Naive thymus-derived CD8-positive, alpha-beta T cell (primary cell): ENCODE data around the gene CD164L2. TPM values are rescaled to one million over a fixed set of nuclear protein-coding genes. Genes with fewer than 3 reads are reported as not detected.

Experiments
- ATAC-seq, 2 donors: fragments of 150-1000 bp; cut with Tn5 transposase in 1 of 2; sonication (Bioruptor Pico), chemical (Tn5 transposase) in 1 of 2; 1 replicate in 1 of 2; 2 replicates in 1 of 2; pipeline ENCODE4 v1.10.0; 2021; ENCODE audit warnings: mild to moderate bottlenecking in 2 of 2, moderate library complexity in 2 of 2
- POLR2A ChIA-PET: fragments of 350-600 bp; sonication (Branson Sonifier 250); formaldehyde crosslinking; loops from one replicate; lab custom pipeline; 2021; ENCODE audit warnings: antibody characterized with exemption; lab: Charles Lee
- DNase-seq, 10 donors: peaks; one replicate each; pipeline versions ENCODE4 v3.0.0 to v3.0.0-alpha.2; 2020 to 2022
- H3K27ac Mint-ChIP-seq, 10 donors: one replicate each; pipeline ENCODE4 v1.8.0; 2020 to 2022; ENCODE audit warnings: mild to moderate bottlenecking in 10 of 10, mixed read lengths in 10 of 10, moderate library complexity in 4 of 10, inconsistent platforms in 1 of 10
- H3K27me3 Mint-ChIP-seq, 5 donors: one replicate each; pipeline ENCODE4 v1.8.0; 2021 to 2022; ENCODE audit warnings: mixed read lengths in 5 of 5
- H3K36me3 Mint-ChIP-seq, 3 donors: one replicate each; pipeline ENCODE4 v1.8.0; 2020 to 2022; ENCODE audit warnings: mixed read lengths in 3 of 3, mild to moderate bottlenecking in 2 of 3, inconsistent platforms in 1 of 3
- H3K4me1 Mint-ChIP-seq, 4 donors: one replicate each; pipeline ENCODE4 v1.8.0; 2021 to 2022; ENCODE audit warnings: mixed read lengths in 4 of 4
- H3K4me3 Mint-ChIP-seq, 10 donors: one replicate each; pipeline ENCODE4 v1.8.0; 2020 to 2022; ENCODE audit warnings: mild to moderate bottlenecking in 10 of 10, mixed read lengths in 10 of 10, moderate library complexity in 6 of 10, inconsistent platforms in 1 of 10
- H3K9me3 Mint-ChIP-seq, 9 donors: one replicate each; pipeline ENCODE4 v1.8.0; 2020 to 2022; ENCODE audit warnings: mixed read lengths in 9 of 9, mild to moderate bottlenecking in 3 of 9, inconsistent platforms in 1 of 9, moderate library complexity in 1 of 9
- polyA plus RNA-seq, 3 donors: library from polyadenylated mRNA; unstranded; fragments of 300-500 nt; fragmentation: Illumina TruSeq; gene quantifications; one replicate each; pipeline ENCODE4 v1.2.3, GENCODE V29; 2021
- total RNA-seq, 8 experiments: library from RNA in 2 of 8; stranded (reverse) in 2 of 8; gene quantifications; one replicate each; pipeline ENCODE4 v1.2.3 and lab custom pipeline; 2021 to 2026

Gene CD164L2
- total and polyA plus RNA-seq, 5 experiments from 2014 or later: 0.17 TPM; not detected in 4

DNA sequence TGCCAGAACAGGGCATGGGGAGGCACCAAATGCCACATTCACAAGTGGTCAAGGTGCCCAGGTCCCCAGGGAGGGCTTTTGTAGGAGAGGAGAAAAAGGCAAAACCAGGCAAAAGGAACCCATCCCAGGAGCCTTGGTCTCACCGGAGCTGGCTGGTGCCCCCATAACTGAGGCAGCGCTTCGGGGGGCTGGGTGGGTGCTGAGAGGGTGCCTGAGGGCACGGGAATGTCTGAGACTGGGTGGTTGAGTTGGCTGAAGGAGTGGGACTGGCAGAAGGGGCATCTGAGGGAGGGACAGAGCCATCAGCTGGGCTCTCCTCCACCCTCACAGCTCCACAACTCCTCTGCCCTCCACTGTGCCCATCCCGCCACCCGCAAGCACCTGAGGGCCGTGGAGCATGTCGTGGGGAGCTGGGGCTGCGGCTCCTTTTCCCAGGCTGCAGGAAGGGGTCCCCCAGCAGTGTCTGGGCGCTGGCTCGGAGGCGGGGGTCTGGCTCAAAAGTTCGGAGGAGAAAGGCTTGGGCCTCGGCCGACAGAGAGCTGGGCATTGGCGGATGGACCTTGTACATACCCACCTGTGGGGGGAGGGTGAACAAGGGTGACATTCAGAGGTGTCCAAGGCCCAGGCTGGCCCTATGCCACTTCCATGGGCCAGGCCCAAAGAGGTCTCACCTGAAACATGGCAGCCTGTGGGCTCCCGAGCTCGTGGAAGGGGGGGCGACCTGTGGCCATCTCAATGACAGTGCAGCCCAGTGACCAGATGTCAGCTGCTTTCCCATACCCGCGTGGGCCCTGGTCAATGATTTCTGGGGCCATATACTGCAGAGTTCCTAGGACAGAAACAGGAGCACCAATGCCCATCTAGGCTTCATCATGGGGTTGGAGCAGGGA is 24.9 kb downstream of the CD164L2 start:
- Mint-ChIP-seq H3K4me1 (peaks cover 16 to 54% (median 50%) of the 10 kb centered on the region in 4 donors), H3K27me3 (no peaks in the 10 kb centered on the region), H3K4me3 (peak overlapping the region in 8 of 10 donors; percentile 74 to 86 (median 80)), H3K36me3 (no peaks in the 10 kb centered on the region), H3K9me3 (no peaks in the 10 kb centered on the region), H3K27ac (peak overlapping the region in 4 of 10 donors; percentile 79 to 95 (median 84))
- DNase-seq: no peak
- POLR2A ChIA-PET: interaction anchor here (0.6 to 9.7 kb wide), 8 partner anchors 7 to 224 kb away, joined by 3 to 142 read pairs (median 11); partner anchors contain the start of genes MAP3K6, SYTL1 and TMEM222
- no peak for ATAC-seq

DNA sequence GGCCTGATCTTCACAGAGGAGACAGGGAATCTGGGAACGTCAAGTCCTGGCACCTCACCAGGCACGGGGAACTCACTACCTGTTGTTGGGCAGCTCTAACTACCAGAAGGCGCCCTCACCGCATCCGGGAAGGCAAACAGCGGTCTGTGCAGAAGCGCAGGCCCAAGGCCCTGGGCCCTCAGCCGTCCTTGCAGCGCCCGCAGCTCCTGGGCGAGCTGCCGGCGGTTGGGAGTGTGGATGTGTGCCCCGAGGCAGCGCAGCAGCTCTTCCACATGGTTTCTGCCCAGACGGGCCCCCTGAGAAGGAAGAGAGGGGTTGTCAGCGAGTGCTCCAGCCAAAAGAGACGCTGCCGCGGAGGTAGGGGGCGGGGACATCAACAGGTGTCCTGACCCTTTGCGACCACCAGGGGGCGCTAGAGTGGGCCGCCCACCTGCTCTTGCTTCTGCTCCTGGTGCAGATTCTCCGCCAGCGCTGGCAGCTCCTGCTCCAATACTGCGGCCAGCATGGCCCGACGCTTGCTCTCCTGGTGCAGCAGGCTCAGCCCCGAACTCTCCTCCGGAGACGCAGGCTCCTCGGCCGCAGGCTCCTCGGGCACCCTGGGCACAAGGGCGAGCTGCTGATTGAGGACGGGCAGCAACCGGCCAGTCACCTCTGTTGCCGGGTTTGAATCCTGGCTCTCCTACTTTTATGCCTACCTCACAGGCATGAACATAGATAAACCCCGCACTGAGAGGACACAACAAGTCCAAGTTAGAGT is 25.7 kb downstream of the CD164L2 start:
- Mint-ChIP-seq H3K27ac (peak overlapping the region; percentile 53 to 95 (median 79)), H3K4me1 (peaks cover 16 to 52% (median 50%) of the 10 kb centered on the region in 4 donors), H3K27me3 (no peaks in the 10 kb centered on the region), H3K36me3 (peaks cover 0 to 4% (median 0%) of the 10 kb centered on the region in 3 donors), H3K4me3 (peak overlapping the region; percentile 74 to 86 (median 79)), H3K9me3 (no peaks in the 10 kb centered on the region)
- peak; percentile 76 to 84 for ATAC-seq
- peak; percentile 72 to 89 (median 82) for DNase-seq
- POLR2A ChIA-PET: interaction anchor here (0.5 to 9.7 kb wide), 14 partner anchors 8 to 285 kb away, joined by 3 to 142 read pairs (median 6); partner anchors contain the start of genes MAP3K6, SYTL1, TMEM222 and WDTC1

- Mint-ChIP-seq H3K4me3 (peak overlapping the region; percentile 74 to 86 (median 79)), H3K4me1 (peaks cover 16 to 52% (median 50%) of the 10 kb centered on the region in 4 donors), H3K27ac (peak overlapping the region; percentile 66 to 95 (median 79)), H3K27me3 (no peaks in the 10 kb centered on the region), H3K36me3 (peaks cover 0 to 6% (median 0%) of the 10 kb centered on the region in 3 donors), H3K9me3 (no peaks in the 10 kb centered on the region)
- DNase-seq: peak in 1 of 10 donors; percentile 27
- peak; percentile 19 to 23 for ATAC-seq
- POLR2A ChIA-PET: interaction anchor here (0.5 to 9.7 kb wide), 15 partner anchors 7 to 972 kb away, joined by 3 to 142 read pairs (median 5); partner anchors contain the start of genes MAP3K6, MED18, SYTL1 and TMEM222
Observed at GRCh38 chr1:27356619-27357280, 26.4 kb downstream of the CD164L2 start.

GRCh38 chr1:27356277-27356618 is 26.9 kb downstream of the CD164L2 start:
- POLR2A ChIA-PET: interaction anchor here (0.9 to 9.7 kb wide), 7 partner anchors 7 to 973 kb away, joined by 3 to 142 read pairs (median 13); partner anchors contain the start of genes MAP3K6, MED18 and SYTL1
- H3K27me3 Mint-ChIP-seq: no peaks in the 10 kb centered on the region
- peaks cover 16 to 51% (median 48%) of the 10 kb centered on the region in 4 donors for H3K4me1 Mint-ChIP-seq
- H3K36me3 Mint-ChIP-seq: peaks cover 0 to 10% (median 0%) of the 10 kb centered on the region in 3 donors
- H3K9me3 Mint-ChIP-seq: no peaks in the 10 kb centered on the region
- DNase-seq: no peak
- H3K27ac Mint-ChIP-seq: peak overlapping the region in 9 of 10 donors; percentile 27 to 95 (median 66)
- peak overlapping the region in 9 of 10 donors; percentile 42 to 86 (median 65) for H3K4me3 Mint-ChIP-seq
- no peak for ATAC-seq

GRCh38 chr1:27355683-27356082 is 27.4 kb downstream of the CD164L2 start:
- peak overlapping the region in 9 of 10 donors; percentile 25 to 95 (median 80) for H3K27ac Mint-ChIP-seq
- no peaks in the 10 kb centered on the region for H3K27me3 Mint-ChIP-seq
- H3K4me1 Mint-ChIP-seq: peaks cover 16 to 51% (median 45%) of the 10 kb centered on the region in 4 donors
- no peaks in the 10 kb centered on the region for H3K9me3 Mint-ChIP-seq
- no peak for DNase-seq
- peak overlapping the region in 7 of 10 donors; percentile 26 to 84 (median 49) for H3K4me3 Mint-ChIP-seq
- H3K36me3 Mint-ChIP-seq: peaks cover 0 to 10% (median 0%) of the 10 kb centered on the region in 3 donors
- POLR2A ChIA-PET: interaction anchor here (1.0 to 9.7 kb wide), 5 partner anchors 10 to 243 kb away, joined by 3 to 142 read pairs (median 4); partner anchors contain the start of genes MAP3K6 and SYTL1
- no peak for ATAC-seq

DNA sequence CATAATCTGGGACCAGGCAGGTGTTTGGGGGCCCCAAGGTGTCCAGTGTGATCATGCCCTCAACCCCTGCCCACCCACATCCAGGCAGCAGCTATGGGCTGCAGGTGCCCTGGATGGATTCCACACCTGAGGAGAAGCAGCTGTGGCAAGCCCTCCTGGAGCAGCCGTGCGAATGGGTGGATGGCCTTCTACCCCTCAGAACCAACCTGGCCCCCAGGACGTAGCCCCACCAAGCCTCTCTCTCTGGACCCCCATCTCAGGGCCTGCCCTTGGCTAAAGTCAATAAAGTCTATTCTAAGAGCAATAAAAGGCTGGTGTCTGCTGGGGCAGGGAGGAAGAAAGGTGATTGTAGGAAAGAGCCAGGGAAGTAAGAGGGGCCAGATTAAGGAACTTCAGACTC is 29.5 kb downstream of the CD164L2 start:
- peak overlapping the region in 1 of 10 donors; percentile 37 for H3K4me3 Mint-ChIP-seq
- DNase-seq: no peak
- POLR2A ChIA-PET: interaction anchor here (0.7 to 9.7 kb wide), 3 partner anchors 11 to 108 kb away, joined by 4 to 142 read pairs (median 4); partner anchors contain the start of gene SYTL1
- no peaks in the 10 kb centered on the region for H3K9me3 Mint-ChIP-seq
- ATAC-seq: no peak
- H3K36me3 Mint-ChIP-seq: peaks cover 0 to 14% (median 0%) of the 10 kb centered on the region in 3 donors
- peaks cover 5 to 37% (median 27%) of the 10 kb centered on the region in 4 donors for H3K4me1 Mint-ChIP-seq
- H3K27me3 Mint-ChIP-seq: no peaks in the 10 kb centered on the region
- peak overlapping the region in 8 of 10 donors; percentile 14 to 74 (median 47) for H3K27ac Mint-ChIP-seq

DNA sequence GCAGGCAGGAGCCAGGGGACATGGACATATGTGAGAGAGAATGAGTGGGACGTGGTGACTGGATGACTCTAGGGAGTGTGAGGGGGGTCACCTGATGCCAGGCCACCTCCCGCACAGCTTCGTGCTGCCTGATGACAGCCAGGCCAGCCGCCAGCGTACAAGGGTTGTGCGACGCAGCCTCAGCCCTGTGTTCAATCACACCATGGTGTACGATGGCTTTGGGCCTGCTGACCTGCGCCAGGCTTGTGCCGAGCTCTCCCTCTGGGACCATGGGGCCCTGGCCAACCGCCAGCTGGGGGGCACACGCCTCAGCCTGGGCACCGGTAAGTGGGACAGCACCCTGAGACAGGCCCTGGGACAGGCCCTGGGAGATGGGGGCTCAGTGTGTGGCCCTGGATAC is 30.0 kb downstream of the CD164L2 start:
- no peaks in the 10 kb centered on the region for H3K27me3 Mint-ChIP-seq

DNA sequence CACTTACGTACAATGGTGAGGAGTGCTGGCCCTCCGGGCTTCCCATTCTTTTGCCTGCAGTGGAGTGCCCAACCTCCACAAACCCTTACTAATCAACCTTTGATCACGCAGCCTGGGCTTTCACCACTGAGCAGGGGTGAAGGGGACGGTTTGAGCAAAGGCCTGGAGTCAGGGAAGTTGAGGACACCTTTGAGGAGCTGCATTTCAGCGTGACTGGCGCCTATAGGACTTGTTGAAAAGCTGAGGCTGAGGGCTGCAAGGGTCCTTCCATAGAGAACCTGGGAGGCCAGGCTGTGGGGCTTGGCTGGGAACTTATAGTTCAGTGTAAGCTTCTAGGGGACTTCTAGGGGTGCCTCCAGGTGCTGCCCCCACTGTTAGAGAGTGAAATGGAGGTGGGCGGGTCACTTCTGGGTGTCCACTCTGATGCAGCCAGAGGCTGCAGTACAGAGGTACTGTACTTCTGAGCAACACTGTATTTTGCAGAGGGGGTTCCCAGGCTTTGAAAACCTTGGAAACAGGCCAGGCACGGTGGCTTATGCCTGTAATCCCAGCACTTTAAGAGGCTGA is 31.5 kb downstream of the CD164L2 start:
- Mint-ChIP-seq H3K27ac (peak overlapping the region in 3 of 10 donors; percentile 15 to 65 (median 27)), H3K36me3 (peaks cover 0 to 23% (median 0%) of the 10 kb centered on the region in 3 donors), H3K9me3 (no peaks in the 10 kb centered on the region), H3K4me1 (peaks cover 8 to 27% (median 23%) of the 10 kb centered on the region in 4 donors), H3K4me3 (no peak overlapping the region), H3K27me3 (no peaks in the 10 kb centered on the region)
- POLR2A ChIA-PET: interaction anchor here (1.7 to 9.7 kb wide), 2 partner anchors 9 to 14 kb away, joined by 4 to 142 read pairs; partner anchors contain the start of gene SYTL1
- no peak for DNase-seq
- no peak for ATAC-seq

More for the DNA sequence above, 30.0 kb downstream of the CD164L2 start:
- H3K4me1 Mint-ChIP-seq: peaks cover 5 to 34% (median 27%) of the 10 kb centered on the region in 4 donors
- ATAC-seq: no peak
- no peaks in the 10 kb centered on the region for H3K9me3 Mint-ChIP-seq
- H3K36me3 Mint-ChIP-seq: peaks cover 0 to 14% (median 0%) of the 10 kb centered on the region in 3 donors
- POLR2A ChIA-PET: interaction anchor here (0.6 to 9.7 kb wide), 3 partner anchors 11 to 26 kb away, joined by 3 to 142 read pairs (median 4); partner anchors contain the start of gene SYTL1
- H3K4me3 Mint-ChIP-seq: no peak overlapping the region
- no peak for DNase-seq
- H3K27ac Mint-ChIP-seq: peak overlapping the region in 4 of 10 donors; percentile 29 to 61 (median 49)

- Mint-ChIP-seq H3K27me3 (no peaks in the 10 kb centered on the region), H3K9me3 (no peaks in the 10 kb centered on the region), H3K36me3 (peaks cover 0 to 29% (median 0%) of the 10 kb centered on the region in 3 donors), H3K4me1 (peaks cover 11 to 26% (median 24%) of the 10 kb centered on the region in 4 donors), H3K4me3 (peak overlapping the region in 2 of 10 donors; percentile 13 to 54), H3K27ac (peak overlapping the region in 2 of 10 donors; percentile 18 to 27)
- ATAC-seq (no peak), DNase-seq (no peak)
- POLR2A ChIA-PET: interaction anchor here (2.5 to 9.7 kb wide), 3 partner anchors 7 to 10 kb away, joined by 13 to 142 read pairs (median 14); partner anchors contain the start of gene SYTL1
Observed at GRCh38 chr1:27350663-27351540, 32.2 kb downstream of the CD164L2 start.
